D341Med (cell line): ENCODE measurements around the gene C17orf113.

Experiments used
- DNase-seq: peaks from one replicate; pipeline ENCODE4 v3.0.0; 2012; ENCODE audit warnings: low spot score

The C17orf113 gene

GRCh38 chr17:42072323-42073187, 22.2 kb upstream of the C17orf113 start:
- DNase-seq: peak; percentile 66

- no peak for DNase-seq
Measured at GRCh38 chr17:42071810-42072209, 21.4 kb upstream of the C17orf113 start.

GRCh38 chr17:42068979-42069378, 18.6 kb upstream of the C17orf113 start:
- no peak for DNase-seq

GRCh38 chr17:42067371-42068091, 17.1 kb upstream of the C17orf113 start:
- DNase-seq: peak; percentile 89

GRCh38 chr17:42065201-42065600, 14.8 kb upstream of the C17orf113 start:
- DNase-seq: no peak

- no peak for DNase-seq
Measured at GRCh38 chr17:42062681-42063080, 12.3 kb upstream of the C17orf113 start.

DNA sequence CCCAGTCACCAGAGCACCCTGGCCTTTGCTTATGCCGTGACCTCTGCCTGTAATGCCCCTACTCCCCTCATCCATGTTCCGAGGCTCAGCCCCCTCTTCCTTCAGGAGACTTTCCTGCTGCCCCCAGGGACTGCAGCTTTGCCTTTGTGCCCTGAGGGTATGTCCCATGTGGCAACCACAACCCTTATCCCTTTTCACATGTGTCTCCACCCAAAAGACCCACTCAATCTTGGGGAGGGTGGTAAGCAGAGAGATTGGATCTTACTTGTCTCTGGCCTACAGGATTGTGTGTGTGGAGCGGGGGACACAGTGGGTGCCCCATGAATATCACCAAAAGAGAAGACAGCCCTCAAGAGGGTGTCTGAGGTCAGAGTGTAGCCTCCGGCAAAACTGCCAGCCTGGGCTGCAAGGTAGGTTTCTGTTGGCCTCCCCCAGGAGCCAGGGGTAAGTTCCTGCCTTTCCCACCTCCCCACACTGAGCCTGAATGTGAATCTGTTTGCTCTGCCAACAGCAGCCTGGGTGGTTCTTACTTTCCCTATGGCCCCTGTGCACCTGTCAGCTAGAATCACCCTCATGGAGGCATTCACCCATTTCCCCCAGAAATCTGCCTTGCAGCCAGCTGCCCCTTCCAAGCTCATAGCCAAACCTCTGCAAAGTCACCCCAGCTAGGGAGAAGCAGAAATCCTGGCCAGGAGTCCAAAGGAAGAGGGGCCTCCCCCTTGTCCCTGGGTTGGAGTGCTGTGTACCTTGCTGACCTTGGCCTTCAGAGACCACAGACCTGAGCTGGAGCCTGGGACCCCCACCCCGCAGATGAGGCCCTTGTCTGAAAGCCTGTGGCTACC, 11.5 kb upstream of the C17orf113 start:
- no peak for DNase-seq

DNA sequence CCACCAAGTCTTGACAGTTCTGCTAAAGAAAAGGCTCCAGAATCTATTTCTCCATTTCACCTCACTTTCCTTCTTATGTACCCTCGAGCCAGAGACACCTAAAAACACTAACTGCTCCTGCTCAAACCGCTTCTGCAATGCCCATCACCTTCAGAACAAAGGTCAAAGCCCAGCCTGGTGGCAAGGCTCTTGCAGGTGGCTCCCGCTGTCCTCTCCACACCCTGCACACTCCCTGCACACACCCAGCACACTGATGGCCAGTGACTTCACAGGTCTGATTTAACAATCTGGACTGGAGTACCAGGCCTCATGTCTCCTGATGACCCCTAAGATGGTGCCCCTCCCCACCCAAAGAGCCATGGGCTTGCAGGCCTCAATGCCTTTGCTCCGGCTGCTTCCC, 9.8 kb upstream of the C17orf113 start:
- DNase-seq: no peak

DNA sequence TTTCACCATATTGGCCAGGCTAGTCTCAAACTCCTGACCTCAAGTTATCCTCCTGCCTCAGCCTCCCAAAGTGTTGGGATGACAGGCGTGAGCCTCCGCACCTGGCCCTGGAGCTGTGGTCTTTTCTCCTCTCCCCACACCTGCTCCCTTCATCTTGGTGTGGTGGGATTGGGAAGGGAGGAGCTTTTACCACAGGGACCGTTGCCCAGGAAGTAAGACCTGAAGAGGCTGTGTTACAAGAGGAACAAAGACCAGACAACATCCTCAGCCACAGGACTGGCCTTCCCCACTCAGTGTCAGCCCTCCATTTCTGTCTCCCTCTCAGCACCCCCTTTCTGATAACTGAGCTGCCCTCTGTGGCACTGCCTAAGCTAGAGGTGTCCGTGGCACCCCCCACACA, 9.4 kb upstream of the C17orf113 start:
- DNase-seq: no peak

- no peak for DNase-seq
Measured at GRCh38 chr17:42058063-42058462, 7.7 kb upstream of the C17orf113 start.

- no peak for DNase-seq
Measured at GRCh38 chr17:42056635-42057034, 6.2 kb upstream of the C17orf113 start.

GRCh38 chr17:42055496-42055895, 5.1 kb upstream of the C17orf113 start:
- DNase-seq: no peak

GRCh38 chr17:42055027-42055426, 4.6 kb upstream of the C17orf113 start:
- DNase-seq: no peak

GRCh38 chr17:42053731-42054500, 3.5 kb upstream of the C17orf113 start:
- no peak for DNase-seq

DNA sequence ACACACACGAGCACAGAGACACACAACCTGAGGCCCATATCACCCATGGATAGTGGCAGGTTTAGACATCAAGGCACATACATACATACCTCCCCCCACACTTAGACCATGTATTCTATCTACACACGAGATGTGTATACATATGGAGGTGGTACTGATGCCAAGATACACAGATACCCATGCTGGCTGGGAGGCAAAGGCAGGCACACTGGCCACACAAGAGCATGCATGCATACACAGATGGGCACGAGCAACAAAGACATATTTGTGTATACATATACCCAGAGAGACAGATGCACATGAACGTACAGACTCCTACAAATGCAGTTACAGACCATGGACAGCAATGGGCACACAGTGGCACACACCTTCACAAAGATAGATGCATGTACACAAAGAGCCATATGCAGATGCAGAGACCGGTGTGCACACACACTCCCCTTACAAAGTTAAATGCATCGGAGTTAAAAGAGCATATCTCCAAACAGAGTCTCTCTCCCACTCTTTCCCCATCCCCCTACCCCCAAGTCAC, 2.0 kb upstream of the C17orf113 start:
- DNase-seq: no peak

- DNase-seq: no peak
Measured at GRCh38 chr17:42051645-42052044, 1.2 kb upstream of the C17orf113 start.

- no peak for DNase-seq
Measured at GRCh38 chr17:42051013-42051400, 606 bp upstream of the C17orf113 start.

GRCh38 chr17:42049834-42050392, 488 bp downstream of the C17orf113 start:
- DNase-seq: no peak

DNA sequence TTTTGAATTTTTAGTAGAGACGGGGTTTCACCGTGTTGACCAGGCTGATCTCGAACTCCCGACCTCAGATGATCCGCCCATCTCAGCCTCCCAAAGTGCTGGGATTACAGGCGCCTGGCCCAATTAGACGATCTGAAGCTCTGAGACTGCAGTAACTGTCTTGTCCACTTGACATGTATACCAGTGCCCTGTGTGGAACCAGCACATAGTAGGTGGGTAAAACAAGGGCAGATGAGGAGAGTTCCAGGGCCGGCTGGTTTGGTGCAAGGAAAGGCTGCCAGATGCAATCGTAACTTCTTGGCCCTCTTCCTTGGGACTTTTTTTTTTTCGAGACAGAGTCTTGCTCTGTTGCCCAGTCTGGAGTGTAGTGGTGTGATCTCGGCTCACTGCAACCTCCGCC, 3.1 kb downstream of the C17orf113 start:
- no peak for DNase-seq

DNA sequence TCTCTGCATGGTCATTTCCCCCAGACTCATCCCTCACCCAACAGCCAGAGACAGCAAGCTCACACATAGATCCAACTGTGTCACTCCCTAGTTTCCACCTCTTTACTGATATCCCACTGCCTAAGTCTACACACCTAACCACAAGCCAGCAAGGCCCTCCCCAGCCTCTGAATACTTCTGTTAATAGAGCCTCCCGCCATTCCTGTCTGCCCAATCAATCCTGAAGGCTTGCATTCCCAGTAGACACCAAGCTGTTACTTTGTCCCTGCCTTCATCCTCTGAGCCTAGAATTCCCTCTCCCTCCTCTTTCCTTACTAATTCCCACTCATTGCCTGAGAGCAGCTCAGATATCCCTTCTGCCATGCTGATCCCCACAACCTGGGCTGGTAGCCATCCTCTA, 4.7 kb downstream of the C17orf113 start:
- DNase-seq: no peak
